ENCODE data around the gene ABHD17C. TPM values are rescaled to one million over a fixed set of nuclear protein-coding genes. Genes with fewer than 3 reads are reported as not detected.
A peak's percentile ranks its signal among the peaks of the same experiment; 100 is the strongest.

Gene ABHD17C
- total and polyA plus RNA-seq, 2 of the 8 experiments (the other 6 are each of a cell fraction or from before 2014, with no cell fraction given), result 20.2 to 29.8 TPM

DNA sequence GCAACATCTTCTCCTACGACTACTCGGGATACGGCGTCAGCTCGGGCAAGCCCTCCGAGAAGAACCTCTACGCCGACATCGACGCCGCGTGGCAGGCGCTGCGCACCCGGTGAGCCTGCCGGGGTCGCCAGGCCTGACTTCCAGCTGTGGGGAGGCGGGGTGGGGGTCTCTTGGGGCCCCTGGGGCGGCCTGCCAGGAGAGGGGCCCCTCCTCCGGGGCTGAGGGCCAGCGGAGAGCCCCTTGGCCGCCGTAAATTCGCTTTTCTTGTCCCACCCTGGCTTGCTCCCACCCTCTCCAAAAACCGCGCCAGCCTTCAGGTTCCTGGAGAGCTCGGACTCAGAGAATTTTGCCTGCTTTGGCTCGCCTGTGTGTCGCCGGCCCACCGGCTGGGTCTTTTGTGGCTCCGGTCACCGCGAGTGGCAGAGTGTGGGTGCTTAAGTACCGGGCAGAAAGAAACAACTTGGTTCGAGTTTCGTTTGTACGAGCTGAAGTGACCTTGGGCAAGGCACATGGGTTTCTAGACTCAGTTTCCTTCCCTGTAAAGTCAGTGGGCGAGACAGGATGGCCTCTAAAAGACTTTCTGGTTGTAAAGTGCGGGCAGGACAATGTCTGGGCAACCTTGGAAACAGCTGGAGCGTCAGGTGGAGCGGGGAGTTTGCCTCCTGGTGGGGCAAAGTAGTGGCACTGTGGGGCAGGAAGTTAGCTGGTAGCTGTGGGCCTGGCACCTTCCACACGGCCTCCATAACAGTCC lies 976 bp downstream of the ABHD17C start (continued):
- TF ChIP-seq, protein P1, sequence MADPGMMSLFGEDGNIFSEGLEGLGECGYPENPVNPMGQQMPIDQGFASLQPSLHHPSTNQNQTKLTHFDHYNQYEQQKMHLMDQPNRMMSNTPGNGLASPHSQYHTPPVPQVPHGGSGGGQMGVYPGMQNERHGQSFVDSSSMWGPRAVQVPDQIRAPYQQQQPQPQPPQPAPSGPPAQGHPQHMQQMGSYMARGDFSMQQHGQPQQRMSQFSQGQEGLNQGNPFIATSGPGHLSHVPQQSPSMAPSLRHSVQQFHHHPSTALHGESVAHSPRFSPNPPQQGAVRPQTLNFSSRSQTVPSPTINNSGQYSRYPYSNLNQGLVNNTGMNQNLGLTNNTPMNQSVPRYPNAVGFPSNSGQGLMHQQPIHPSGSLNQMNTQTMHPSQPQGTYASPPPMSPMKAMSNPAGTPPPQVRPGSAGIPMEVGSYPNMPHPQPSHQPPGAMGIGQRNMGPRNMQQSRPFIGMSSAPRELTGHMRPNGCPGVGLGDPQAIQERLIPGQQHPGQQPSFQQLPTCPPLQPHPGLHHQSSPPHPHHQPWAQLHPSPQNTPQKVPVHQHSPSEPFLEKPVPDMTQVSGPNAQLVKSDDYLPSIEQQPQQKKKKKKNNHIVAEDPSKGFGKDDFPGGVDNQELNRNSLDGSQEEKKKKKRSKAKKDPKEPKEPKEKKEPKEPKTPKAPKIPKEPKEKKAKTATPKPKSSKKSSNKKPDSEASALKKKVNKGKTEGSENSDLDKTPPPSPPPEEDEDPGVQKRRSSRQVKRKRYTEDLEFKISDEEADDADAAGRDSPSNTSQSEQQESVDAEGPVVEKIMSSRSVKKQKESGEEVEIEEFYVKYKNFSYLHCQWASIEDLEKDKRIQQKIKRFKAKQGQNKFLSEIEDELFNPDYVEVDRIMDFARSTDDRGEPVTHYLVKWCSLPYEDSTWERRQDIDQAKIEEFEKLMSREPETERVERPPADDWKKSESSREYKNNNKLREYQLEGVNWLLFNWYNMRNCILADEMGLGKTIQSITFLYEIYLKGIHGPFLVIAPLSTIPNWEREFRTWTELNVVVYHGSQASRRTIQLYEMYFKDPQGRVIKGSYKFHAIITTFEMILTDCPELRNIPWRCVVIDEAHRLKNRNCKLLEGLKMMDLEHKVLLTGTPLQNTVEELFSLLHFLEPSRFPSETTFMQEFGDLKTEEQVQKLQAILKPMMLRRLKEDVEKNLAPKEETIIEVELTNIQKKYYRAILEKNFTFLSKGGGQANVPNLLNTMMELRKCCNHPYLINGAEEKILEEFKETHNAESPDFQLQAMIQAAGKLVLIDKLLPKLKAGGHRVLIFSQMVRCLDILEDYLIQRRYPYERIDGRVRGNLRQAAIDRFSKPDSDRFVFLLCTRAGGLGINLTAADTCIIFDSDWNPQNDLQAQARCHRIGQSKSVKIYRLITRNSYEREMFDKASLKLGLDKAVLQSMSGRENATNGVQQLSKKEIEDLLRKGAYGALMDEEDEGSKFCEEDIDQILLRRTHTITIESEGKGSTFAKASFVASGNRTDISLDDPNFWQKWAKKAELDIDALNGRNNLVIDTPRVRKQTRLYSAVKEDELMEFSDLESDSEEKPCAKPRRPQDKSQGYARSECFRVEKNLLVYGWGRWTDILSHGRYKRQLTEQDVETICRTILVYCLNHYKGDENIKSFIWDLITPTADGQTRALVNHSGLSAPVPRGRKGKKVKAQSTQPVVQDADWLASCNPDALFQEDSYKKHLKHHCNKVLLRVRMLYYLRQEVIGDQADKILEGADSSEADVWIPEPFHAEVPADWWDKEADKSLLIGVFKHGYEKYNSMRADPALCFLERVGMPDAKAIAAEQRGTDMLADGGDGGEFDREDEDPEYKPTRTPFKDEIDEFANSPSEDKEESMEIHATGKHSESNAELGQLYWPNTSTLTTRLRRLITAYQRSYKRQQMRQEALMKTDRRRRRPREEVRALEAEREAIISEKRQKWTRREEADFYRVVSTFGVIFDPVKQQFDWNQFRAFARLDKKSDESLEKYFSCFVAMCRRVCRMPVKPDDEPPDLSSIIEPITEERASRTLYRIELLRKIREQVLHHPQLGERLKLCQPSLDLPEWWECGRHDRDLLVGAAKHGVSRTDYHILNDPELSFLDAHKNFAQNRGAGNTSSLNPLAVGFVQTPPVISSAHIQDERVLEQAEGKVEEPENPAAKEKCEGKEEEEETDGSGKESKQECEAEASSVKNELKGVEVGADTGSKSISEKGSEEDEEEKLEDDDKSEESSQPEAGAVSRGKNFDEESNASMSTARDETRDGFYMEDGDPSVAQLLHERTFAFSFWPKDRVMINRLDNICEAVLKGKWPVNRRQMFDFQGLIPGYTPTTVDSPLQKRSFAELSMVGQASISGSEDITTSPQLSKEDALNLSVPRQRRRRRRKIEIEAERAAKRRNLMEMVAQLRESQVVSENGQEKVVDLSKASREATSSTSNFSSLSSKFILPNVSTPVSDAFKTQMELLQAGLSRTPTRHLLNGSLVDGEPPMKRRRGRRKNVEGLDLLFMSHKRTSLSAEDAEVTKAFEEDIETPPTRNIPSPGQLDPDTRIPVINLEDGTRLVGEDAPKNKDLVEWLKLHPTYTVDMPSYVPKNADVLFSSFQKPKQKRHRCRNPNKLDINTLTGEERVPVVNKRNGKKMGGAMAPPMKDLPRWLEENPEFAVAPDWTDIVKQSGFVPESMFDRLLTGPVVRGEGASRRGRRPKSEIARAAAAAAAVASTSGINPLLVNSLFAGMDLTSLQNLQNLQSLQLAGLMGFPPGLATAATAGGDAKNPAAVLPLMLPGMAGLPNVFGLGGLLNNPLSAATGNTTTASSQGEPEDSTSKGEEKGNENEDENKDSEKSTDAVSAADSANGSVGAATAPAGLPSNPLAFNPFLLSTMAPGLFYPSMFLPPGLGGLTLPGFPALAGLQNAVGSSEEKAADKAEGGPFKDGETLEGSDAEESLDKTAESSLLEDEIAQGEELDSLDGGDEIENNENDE (IDR thresholded peaks at IDR 0.05; ENCODE audit: insufficient replicate concordance, low read length), result no peak
- TF ChIP-seq, protein P2, sequence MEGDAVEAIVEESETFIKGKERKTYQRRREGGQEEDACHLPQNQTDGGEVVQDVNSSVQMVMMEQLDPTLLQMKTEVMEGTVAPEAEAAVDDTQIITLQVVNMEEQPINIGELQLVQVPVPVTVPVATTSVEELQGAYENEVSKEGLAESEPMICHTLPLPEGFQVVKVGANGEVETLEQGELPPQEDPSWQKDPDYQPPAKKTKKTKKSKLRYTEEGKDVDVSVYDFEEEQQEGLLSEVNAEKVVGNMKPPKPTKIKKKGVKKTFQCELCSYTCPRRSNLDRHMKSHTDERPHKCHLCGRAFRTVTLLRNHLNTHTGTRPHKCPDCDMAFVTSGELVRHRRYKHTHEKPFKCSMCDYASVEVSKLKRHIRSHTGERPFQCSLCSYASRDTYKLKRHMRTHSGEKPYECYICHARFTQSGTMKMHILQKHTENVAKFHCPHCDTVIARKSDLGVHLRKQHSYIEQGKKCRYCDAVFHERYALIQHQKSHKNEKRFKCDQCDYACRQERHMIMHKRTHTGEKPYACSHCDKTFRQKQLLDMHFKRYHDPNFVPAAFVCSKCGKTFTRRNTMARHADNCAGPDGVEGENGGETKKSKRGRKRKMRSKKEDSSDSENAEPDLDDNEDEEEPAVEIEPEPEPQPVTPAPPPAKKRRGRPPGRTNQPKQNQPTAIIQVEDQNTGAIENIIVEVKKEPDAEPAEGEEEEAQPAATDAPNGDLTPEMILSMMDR (IDR thresholded peaks at IDR 0.05; ENCODE audit: control extremely low read depth in 1 of 3, insufficient read depth in 1 of 3, low read depth in 1 of 3, low read length in 3 of 3), result peak in 1 of 3 experiments; percentile 6; a peak in 1 of 4 replicates
- TF ChIP-seq KDM4A (IDR thresholded peaks at IDR 0.05; ENCODE audit: low read depth, low read length, severe bottlenecking) (peak; percentile 14), HDAC2 (IDR thresholded peaks at IDR 0.05; ENCODE audit: borderline replicate concordance in 1 of 2, low read depth in 2 of 2, low read length in 2 of 2) (no peak; a peak in 1 of 4 replicates), PHF8 (conservative IDR thresholded peaks at IDR 0.05; ENCODE audit: low read depth, low read length) (no peak), JUN (IDR thresholded peaks at IDR 0.05; ENCODE audit: low read depth, low read length) (no peak), BACH1 (IDR thresholded peaks at IDR 0.05; ENCODE audit: low read length) (no peak)

Measured in H1 (cell line).